T-helper 2 cell treated with Interferon-gamma antibody and Interleukin-4, amounts not matched to agents 100 ng/mL and 5 ng/mL, for 36 hours (primary cell): ENCODE measurements around the gene SLCO2A1. TPM values are rescaled to one million over a fixed set of nuclear protein-coding genes. Genes with fewer than 3 reads are reported as not detected.

Experiments used
- intact Hi-C: fragments of 100-400 bp; cut with micrococcal nuclease; formaldehyde crosslinking; loops from one replicate; pipeline ENCODE4 v1.15.1; 2023
- total RNA-seq: library from RNA; stranded (reverse); gene quantifications from 2 replicates; pipeline ENCODE4 v1.2.3, GENCODE V29; 2022

Gene SLCO2A1
- total RNA-seq, 1 donor from 2014 or later, result not detected

DNA sequence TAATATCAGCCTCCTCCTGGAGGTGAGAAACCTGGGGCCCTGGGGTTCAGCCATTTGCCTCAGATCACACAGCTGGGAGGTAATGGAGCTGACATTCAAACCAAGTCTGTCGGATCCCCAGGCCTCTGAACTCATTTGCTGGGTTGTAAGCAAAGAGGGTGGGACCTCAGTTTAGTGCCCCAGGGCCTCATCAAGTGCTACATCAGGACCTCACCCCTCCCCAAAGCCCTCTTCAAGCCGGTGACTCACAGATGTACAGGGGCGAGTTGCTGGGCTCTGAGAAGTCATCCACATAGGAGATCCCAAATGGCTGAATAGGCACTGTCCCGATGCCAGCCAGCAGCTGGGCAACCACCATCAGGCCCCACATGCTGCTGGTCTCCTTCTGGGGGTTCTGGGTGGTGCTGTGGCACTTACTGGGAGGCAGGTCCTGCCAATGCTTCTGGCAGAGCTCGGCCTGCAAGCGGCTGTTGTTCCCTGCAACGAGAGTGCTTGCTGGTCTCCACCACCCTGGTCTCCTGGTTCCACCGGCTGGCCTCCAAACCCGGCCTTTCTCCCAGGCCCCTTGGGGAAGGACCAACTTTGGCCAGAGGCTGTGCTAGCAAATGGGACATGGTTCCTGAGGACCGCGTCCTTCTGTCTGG lies 74.9 kb downstream of the SLCO2A1 start:
- intact Hi-C loops, result no loop called here

GRCh38 chr3:133953297-133953696 lies 76.4 kb downstream of the SLCO2A1 start:
- intact Hi-C loops, result no loop called here

GRCh38 chr3:133949438-133949837 lies 80.3 kb downstream of the SLCO2A1 start:
- intact Hi-C loops, result no loop called here

- intact Hi-C loops, result no loop called here
These were observed 80.7 kb downstream of the SLCO2A1 start for GRCh38 chr3:133948996-133949395.

DNA sequence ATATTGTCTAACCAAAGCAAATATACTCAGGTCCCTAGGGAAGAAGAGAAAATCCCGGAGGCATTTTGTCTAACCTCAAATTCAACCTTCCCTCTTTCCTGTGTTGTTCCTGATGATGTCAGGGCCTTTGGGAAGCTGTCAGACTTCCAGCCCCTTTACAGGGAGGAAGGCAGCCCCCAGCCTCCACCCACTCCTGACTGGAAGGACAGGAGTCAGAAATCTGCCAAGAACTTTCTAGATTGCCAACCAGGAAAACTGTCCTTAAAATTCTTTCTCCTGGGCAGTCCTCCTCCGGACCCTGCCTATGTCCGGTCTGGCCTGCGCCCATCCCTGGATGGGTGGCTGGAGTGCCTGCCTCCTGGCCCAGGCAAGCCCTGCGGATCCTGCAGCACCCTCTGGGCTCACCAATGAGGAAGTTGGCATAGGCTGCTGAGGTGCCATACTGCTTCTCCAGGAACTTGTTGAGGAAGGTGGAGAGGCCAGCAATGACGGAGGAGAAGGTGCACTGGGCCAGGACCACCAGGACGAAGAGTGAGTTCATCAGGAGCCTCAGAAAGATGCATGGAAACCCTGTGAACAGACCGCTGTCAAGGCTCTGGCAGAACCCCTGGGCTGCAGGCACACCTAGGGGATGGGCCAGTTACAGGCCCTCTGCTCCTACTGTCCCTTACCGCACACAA lies 81.5 kb downstream of the SLCO2A1 start:
- intact Hi-C loops, result no loop called here

- intact Hi-C loops, result no loop called here
These were observed 84.2 kb downstream of the SLCO2A1 start for GRCh38 chr3:133945381-133946095.

DNA sequence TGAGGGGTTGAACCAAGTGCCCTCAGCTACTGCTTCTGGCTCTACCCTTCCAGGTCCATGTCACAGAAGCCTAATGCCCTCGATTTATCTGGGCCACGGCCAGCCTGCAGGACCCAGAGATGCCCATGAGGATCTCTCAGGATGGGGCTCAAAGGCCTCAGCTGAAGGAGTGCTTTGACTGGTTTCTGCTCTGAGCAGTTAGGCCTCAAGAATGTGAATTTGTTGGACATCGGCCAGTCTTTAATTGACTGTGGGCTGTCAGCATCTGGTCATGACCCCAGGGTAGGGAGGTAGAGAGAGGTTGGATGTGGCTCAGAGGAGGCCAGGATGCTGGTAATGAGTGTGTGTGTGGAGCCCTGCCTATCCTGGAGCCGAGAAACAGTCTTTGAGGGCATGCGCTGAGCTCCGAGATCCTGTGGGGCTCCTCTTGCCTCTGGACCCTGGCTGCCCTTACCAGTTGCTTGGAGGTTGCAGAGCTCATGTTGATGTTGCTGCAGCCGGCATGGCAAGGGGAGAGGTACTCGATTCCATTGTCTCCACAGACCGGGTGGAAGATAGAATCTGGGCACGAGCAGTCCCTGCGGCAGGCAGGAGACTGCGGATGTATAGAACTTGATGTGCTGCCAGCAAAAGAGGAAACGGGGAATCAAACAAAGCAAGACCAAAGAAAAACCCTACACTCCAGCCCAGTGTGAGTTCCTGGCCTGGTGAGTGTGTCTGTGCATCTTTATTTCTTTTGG lies 84.9 kb downstream of the SLCO2A1 start:
- intact Hi-C loops, result no loop called here

DNA sequence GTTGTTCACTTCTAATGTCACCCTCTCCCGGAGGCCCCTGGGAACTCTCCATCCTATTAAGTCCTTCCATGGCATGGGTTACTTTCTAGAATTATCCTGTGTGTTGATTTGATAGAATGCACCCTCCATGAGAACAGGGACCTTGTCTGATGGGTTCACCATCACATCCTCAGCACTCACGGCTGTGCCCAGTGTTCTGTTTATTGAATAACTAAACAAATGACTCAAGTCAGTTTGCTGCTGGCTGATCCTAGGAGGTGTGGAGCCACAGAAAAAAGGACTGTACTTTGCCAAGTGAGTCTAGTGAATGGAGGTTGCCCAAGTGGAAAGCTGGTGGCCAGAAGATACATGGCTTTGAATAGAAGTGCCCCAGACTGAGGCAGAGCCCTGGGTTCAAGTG lies 85.5 kb downstream of the SLCO2A1 start:
- intact Hi-C loops, result no loop called here

GRCh38 chr3:133943639-133944141 lies 86.0 kb downstream of the SLCO2A1 start:
- intact Hi-C loops, result no loop called here

GRCh38 chr3:133943031-133943535 lies 86.6 kb downstream of the SLCO2A1 start:
- intact Hi-C loops, result no loop called here

GRCh38 chr3:133941415-133941821 lies 88.3 kb downstream of the SLCO2A1 start:
- intact Hi-C loops, result no loop called here

DNA sequence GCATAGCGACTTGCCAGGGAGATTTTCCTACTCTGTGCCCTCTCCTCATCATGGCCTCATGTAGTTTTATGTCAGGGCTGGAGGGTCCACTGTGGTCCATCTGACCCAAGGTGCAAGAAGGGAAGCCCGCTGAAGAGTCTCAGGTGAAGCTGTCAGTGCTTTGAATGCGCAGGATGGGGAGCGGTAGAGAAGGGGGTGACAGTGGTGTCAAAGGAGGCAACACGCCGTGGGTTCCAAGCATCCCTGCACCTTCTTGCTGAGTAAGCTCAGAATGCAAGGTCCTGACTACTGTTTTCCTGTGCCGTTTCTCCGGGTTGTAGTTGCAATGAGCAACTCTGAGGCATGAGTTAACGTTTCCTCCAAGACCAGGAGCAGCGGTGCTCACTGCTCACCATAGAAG lies 89.2 kb downstream of the SLCO2A1 start:
- intact Hi-C loops, result no loop called here

GRCh38 chr3:133939463-133939835 lies 90.3 kb downstream of the SLCO2A1 start:
- intact Hi-C loops, result no loop called here

- intact Hi-C loops, result no loop called here
These were observed 90.8 kb downstream of the SLCO2A1 start for GRCh38 chr3:133938770-133939462.

DNA sequence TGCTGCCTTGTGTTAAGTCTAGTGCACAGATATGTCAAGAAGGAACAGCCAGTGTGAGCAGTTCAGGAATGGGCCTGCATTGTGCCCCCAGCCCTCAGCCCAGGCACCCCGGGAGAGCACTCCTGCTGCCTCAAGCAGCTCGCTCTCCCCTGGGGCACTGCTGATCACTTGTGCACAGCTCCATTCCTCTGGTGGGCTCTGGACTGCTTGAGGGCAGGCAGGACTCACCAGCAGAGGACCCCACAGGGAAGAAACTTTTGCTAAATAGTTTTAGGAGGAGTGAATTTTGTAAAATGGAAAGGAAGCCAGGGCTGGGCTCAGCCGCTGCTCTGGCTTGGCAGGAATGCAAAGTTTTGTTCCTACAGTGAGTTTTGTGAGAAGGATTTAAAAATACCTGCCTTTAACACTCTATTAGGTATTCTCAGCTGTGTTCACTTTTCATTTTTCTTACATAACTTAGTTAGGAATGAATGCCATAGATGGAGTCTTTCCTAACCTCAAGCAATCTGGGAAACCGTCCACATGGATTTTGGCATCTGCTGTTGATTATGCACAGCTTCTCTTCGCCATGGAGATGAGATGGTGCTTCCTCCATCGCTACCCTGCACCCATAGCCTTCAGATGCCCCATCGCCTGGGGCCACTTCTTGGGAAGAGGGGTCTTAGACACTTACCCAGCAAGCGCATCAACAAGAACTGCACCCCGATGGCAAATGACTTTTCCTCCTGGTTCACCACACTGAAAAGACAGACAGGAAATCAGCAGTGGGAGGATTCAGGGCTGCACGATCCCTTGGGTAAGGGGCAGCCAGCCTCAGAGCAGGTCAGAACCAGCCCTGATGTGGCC lies 91.7 kb downstream of the SLCO2A1 start:
- intact Hi-C loops, result no loop called here

- intact Hi-C loops, result no loop called here
These were observed 92.6 kb downstream of the SLCO2A1 start for GRCh38 chr3:133937061-133937686.

DNA sequence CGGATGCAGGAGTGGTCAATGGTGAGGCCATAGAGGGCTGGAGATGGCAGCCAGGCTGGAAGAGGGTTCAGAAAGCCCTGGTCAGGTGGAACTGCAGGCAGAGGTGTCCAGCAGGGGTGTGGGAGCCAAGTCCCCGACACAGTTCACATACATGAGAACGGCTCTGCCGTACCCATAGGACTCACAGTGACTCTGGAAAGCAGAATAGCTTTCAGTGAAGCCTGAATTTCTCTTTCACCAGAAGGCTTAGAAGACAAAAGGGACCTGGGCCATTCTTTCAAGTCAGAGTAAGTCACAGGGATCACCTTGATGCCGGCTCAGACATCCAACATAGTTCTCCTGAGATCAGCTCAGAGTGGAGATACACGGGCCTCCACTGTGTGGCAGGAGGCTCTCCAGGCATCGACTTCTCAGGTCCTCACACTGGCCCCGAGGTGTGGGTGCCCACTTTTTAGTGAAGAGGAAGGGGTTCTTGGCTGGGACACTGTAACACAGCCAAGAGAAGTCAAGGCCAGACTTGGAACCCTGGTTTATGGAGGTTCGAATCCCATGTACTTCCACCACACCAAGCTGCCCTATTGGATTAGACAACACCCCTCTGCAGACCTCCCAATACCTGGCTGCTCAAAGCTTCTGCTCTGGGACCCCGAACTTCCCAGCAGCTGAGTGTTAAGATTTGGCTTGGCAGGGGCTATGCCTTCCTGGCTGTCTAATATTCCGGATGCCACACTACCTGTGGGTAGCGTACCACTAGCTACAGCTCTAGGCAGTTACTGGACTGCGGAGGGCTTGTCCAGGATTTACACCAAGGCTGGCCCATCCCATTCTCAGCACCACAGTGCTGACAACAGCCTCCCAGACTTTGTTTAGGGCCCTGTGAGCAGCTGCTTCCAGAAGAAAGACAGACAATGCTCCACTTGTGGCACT lies 93.6 kb downstream of the SLCO2A1 start:
- intact Hi-C loops, result no loop called here
